Kidney (tissue), 14 donors: ENCODE results near the gene MAPKAP1. TPM values are rescaled to one million over a fixed set of nuclear protein-coding genes. Genes with fewer than 3 reads are reported as not detected.

ENCODE experiments used
- DNase-seq, 5 donors: peaks; one replicate each; pipeline ENCODE4 v3.0.0-alpha.2; 2013 to 2020
- FAIRE-seq: peaks from 2 replicates; lab custom pipeline; 2012; peaks lifted over from hg19 to GRCh38; lab: Jason Lieb, UNC
- H3K27ac ChIP-seq, 2 donors: one replicate each; pipeline ENCODE4 v1.7.0; 2013; ENCODE audit warnings: low read depth in 2 of 2, low read length in 2 of 2, inconsistent platforms in 1 of 2
- H3K27me3 ChIP-seq: one replicate; pipeline ENCODE4 v1.7.1; 2013; ENCODE audit warnings: low read length, inconsistent platforms; ENCODE audit not compliant: control insufficient read depth, insufficient read depth
- H3K36me3 ChIP-seq, 3 donors: one replicate each; pipeline versions ENCODE4 v1.7.0 to v1.7.1; 2013; ENCODE audit warnings: low read length in 3 of 3, control low read depth in 1 of 3, inconsistent platforms in 1 of 3; ENCODE audit not compliant: insufficient read depth in 3 of 3, control insufficient read depth in 2 of 3
- H3K4me1 ChIP-seq, 3 donors: one replicate each; pipeline versions ENCODE4 v1.7.0 to v1.7.1; 2013; ENCODE audit warnings: low read length in 3 of 3, inconsistent platforms in 1 of 3, low read depth in 1 of 3; ENCODE audit not compliant: control insufficient read depth in 2 of 3, insufficient read depth in 2 of 3
- H3K4me3 ChIP-seq, 3 donors: one replicate each; pipeline versions ENCODE4 v1.7.0 to v1.8.1; 2013; ENCODE audit warnings: low read length in 3 of 3, control low read depth in 1 of 3, inconsistent platforms in 1 of 3
- H3K9ac ChIP-seq, 3 donors: one replicate each; pipeline versions ENCODE4 v1.7.0 to v1.7.1; 2013; ENCODE audit warnings: low read length in 3 of 3, control low read depth in 1 of 3, inconsistent platforms in 1 of 3
- H3K9me3 ChIP-seq, 3 donors: one replicate each; pipeline versions ENCODE4 v1.7.0 to v1.7.1; 2013; ENCODE audit warnings: low read length in 3 of 3, control low read depth in 1 of 3, inconsistent platforms in 1 of 3; ENCODE audit not compliant: control insufficient read depth in 2 of 3, insufficient read depth in 1 of 3
- intact Hi-C: fragments of 100-400 bp; cut with DNase I; formaldehyde crosslinking; loops from one replicate; pipeline ENCODE4 v1.11.1; 2022
- polyA plus RNA-seq: library from polyadenylated mRNA; stranded (reverse); fragments of 350-450 nt; fragmentation: Illumina TruSeq; extraction: RNeasy Lipid Tissue Mini Kit (QIAGEN cat#74804); gene quantifications from one replicate; pipeline ENCODE4 v1.2.3, GENCODE V29; 2014; ENCODE audit warnings: low read depth, low replicate concordance; ENCODE audit not compliant: insufficient read depth
- total RNA-seq: library from RNA; stranded (reverse); fragmentation: NEBNext Ultra II Directional; extraction: Animal tissue kit (Norgen Biotek cat#: 25700); gene quantifications from one replicate; pipeline ENCODE4 v1.2.1, GENCODE V29; 2021
- TF ChIP-seq, protein P1 (sequence below): IDR thresholded peaks from 3 replicates; pipeline ENCODE4 v1.5.1; 2012; ENCODE audit warnings: mild to moderate bottlenecking, moderate library complexity, borderline replicate concordance; ENCODE audit not compliant: insufficient read depth; ENCODE audit errors: extremely low read depth
- donor health status: control.
- donor health status: control.
- donor health status: control.
- donor health status: control.
- donor health status: control.
- donor health status: DM: yes; HTN: yes; CAD: no.
- donor health status: Normal renal cell carcinoma (clear cell type).

The MAPKAP1 gene
- total and polyA plus RNA-seq, 2 donors from 2014 or later: 70.5 to 99.4 TPM

DNA sequence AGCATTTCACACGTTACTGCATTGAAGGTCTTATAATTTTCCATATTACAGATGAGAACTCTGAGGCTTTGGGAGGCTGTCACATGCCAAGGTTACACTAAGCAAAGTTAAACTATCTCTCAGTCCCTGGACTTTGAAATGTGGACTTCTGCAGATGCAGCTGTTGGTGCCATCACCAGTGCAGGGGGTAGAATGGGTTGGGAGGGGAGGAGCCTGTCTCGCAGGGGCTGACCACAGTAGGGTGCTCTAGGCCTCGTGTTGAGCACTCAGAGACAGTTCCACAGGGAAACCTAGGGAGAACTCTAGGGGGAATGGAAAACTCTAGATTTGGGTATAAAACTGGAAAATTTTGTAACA, 220.9 kb downstream of the MAPKAP1 start:
- intact Hi-C loops: no loop called here
- Histone ChIP-seq H3K36me3 (no peaks in the 10 kb centered on the region), H3K27me3 (no peaks in the 10 kb centered on the region), H3K4me1 (peaks cover 0 to 17% (median 15%) of the 10 kb centered on the region in 3 donors), H3K9ac (no peak overlapping the region), H3K4me3 (no peak overlapping the region), H3K27ac (peak overlapping the region in 1 of 2 donors; percentile 44), H3K9me3 (no peaks in the 10 kb centered on the region)
- DNase-seq (no peak), FAIRE-seq (no peak)
- TF ChIP-seq, protein P1, sequence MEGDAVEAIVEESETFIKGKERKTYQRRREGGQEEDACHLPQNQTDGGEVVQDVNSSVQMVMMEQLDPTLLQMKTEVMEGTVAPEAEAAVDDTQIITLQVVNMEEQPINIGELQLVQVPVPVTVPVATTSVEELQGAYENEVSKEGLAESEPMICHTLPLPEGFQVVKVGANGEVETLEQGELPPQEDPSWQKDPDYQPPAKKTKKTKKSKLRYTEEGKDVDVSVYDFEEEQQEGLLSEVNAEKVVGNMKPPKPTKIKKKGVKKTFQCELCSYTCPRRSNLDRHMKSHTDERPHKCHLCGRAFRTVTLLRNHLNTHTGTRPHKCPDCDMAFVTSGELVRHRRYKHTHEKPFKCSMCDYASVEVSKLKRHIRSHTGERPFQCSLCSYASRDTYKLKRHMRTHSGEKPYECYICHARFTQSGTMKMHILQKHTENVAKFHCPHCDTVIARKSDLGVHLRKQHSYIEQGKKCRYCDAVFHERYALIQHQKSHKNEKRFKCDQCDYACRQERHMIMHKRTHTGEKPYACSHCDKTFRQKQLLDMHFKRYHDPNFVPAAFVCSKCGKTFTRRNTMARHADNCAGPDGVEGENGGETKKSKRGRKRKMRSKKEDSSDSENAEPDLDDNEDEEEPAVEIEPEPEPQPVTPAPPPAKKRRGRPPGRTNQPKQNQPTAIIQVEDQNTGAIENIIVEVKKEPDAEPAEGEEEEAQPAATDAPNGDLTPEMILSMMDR: no peak

DNA sequence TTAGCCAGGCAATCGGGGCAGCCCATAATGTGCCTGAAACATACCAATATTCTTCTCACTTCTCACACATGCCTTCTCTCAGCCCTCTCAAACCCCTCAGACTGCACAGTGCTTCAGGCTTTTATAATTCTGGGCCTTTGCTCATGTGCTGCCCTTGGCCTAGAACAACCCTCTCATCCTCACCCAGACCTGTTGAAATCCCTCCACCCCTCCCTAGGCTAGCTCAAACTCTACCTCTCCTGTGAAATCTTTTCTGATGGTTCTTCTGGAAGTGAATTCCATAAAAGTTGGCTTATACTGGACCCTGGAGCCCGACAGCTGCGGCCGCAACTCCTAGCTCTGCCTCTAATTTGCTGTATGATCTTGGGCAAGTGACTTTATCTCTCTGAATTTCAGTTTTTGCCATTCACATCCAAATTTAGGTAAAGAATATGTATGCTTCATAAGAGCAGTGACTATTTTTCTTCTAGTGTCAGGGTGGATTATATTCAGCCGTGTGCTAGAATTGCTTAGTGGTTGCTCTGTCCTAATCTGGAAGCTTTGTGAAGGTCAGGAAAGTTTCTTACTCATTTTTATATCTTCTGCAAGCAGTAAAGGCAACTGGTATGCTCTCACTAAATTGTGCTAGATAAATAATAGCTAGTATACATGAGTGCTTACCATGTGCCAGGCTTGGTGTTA, 221.4 kb downstream of the MAPKAP1 start:
- Histone ChIP-seq H3K27me3 (no peaks in the 10 kb centered on the region), H3K36me3 (no peaks in the 10 kb centered on the region), H3K4me3 (no peak overlapping the region), H3K27ac (peak overlapping the region; percentile 44 to 78), H3K4me1 (peaks cover 0 to 17% (median 15%) of the 10 kb centered on the region in 3 donors), H3K9ac (no peak overlapping the region), H3K9me3 (no peaks in the 10 kb centered on the region)
- DNase-seq (no peak), FAIRE-seq (no peak)
- TF ChIP-seq, protein P1: no peak
- intact Hi-C loops: no loop called here

DNA sequence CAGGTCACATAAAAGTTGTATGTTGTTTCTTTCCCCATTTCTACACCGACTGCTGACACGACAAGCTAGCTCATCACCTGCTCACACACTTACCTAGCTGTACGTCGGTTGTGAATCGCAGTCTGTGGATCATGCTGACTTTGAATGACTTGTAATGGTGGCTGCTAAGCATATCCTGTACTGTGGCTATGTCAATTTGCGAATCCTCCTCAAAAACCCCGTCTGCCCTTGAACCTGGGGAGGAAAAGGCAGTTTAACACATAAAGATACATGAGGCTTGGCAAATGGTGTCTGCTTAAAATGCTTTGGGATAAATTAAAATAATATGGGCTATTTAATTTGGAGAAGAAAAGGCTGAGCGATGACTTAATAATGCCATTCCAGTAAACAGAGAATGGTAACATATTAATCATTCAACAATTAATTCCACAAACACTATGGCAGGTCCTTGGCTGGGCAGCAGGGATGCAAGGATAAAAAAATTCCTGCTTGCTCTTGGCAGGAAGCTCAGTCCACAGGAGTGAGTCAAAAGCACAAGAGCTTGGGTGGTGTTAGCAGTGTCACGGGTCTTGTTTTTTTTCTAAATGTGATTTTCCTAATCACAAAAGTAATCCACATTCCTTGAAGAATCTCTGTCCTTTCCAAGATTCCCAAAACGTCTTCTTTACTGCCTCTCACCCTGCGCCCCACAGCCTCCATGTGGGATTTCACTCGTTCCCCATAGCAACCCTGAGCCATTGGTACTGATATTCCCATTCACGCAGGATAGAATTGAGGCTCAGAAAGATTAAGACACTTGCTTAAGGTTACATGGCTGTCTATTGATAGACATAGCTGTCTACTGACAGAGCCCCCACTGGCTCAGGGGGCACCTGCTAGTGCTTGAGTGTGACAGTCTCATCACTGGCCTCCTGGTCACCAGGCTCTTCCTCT, 222.4 kb downstream of the MAPKAP1 start:
- TF ChIP-seq, protein P1: no peak
- peaks cover 0 to 15% (median 14%) of the 10 kb centered on the region in 3 donors for H3K4me1 ChIP-seq
- DNase-seq (no peak), FAIRE-seq (no peak)
- no peaks in the 10 kb centered on the region for H3K27me3 ChIP-seq
- intact Hi-C loops: no loop called here
- no peak overlapping the region for H3K4me3 ChIP-seq
- no peaks in the 10 kb centered on the region for H3K9me3 ChIP-seq
- H3K36me3 ChIP-seq: peaks cover 0 to 2% (median 0%) of the 10 kb centered on the region in 3 donors
- H3K9ac ChIP-seq: no peak overlapping the region
- H3K27ac ChIP-seq: peak overlapping the region; percentile 44 to 78
